HG02588 (cell line): ENCODE measurements around the gene CALHM1.
"Not testable (repeated sequence)": the region's sequence is repeated elsewhere in the genome, so short reads cannot be mapped to it uniquely, and the experiment has no call there.

ENCODE experiments used
- ATAC-seq: cut with Tn5 transposase; IDR thresholded peaks from one replicate; pipeline ENCODE4 v1.9.1; 2021; ENCODE audit warnings: mild to moderate bottlenecking, moderate library complexity; ENCODE audit not compliant: unreplicated experiment

The CALHM1 gene

GRCh38 chr10:103486635-103487409 is 28.1 kb upstream of the CALHM1 start:
- not testable (repeated sequence) for ATAC-seq

DNA sequence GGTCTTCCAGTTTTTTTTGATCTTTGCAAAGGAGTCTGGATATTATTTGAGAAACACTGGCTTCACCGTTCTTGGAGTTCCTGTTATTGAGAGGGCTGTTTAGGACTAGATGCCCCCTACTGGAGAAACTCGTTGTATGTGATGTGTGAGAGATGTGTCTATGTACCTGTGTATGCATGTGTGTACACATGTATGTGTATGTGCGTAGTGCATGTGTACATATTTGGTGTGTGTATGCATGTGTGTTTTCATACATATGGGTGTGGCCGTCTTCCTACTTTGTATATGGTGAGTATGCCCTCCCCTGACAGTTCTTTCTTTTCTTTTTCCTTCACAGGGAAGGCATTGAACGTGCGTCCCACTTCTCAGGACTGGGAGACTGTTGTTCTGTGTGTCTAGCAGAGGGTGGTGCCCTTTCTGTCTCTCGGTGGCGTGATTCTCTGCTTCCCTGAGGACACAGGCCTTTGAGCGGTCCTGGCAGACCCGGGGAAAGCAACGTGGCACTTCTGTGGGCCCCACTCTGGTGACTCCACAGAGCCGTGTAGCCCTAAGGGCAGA is 23.4 kb upstream of the CALHM1 start:
- ATAC-seq, result no peak

DNA sequence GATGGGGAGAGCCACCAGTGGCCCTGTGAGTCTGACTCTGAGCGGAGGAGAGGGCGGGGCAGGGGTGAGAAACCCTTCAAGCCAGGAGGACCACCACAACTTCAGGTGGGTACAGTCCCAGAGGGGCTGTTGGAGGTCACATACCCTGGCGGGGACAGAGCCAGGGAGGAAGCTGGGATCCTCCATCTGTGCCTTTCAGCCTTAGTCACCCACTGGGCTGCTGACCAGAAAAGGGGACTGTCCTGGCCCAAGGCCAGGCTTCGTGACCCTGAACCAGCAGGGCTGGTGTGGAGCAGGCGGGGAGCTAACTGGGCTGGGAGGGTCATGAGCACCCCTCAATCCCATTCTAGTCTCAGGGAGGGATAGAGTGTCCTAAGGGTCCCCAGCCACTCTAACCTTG is 21.8 kb upstream of the CALHM1 start:
- no peak for ATAC-seq

DNA sequence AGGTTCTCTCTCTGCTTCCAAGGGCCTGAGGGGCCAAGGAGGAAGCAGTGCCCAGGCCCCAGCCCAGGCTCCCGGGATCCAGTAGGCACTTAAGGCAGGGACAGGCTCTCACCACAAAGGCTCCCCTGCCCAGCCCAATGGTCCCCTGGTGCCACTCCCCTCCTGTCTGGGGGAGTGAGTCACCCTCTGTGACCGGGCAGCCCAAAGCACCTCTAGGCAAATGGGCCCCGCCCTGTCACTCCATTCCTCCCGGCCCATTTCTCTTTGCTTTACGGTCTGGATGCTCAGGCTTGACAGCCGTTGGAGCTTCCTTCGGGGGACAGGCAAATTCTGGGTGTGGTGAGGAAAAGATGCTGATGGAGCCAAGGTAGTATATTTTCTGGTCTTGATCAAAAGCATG is 20.4 kb upstream of the CALHM1 start, which contains the start of gene CALHM3:
TSS of gene CALHM3 (minus strand) at position 106 of the 400 bp plus-strand sequence. CDS start 208 bp downstream, outside the sequence.
- no peak for ATAC-seq

DNA sequence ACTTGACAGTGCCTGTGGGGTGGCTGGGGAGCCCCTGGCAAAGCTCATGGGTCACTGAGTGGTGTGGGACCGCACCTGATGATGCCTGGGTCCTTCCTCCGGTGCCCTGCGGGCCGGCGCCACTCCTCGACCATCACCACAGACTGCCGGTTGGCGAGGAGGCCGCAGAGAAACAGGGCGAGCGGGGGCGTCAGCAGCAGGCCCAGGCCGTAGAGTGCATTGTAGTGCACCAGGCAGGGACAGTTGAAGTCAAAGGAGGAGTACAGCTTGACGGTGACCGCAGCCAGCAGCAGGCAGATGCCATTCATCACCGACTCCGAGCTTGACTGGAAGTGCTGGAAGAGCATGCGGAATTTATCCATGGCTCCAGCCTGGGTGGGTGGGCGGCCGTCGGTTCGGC is 20.0 kb upstream of the CALHM1 start:
- ATAC-seq, result no peak

DNA sequence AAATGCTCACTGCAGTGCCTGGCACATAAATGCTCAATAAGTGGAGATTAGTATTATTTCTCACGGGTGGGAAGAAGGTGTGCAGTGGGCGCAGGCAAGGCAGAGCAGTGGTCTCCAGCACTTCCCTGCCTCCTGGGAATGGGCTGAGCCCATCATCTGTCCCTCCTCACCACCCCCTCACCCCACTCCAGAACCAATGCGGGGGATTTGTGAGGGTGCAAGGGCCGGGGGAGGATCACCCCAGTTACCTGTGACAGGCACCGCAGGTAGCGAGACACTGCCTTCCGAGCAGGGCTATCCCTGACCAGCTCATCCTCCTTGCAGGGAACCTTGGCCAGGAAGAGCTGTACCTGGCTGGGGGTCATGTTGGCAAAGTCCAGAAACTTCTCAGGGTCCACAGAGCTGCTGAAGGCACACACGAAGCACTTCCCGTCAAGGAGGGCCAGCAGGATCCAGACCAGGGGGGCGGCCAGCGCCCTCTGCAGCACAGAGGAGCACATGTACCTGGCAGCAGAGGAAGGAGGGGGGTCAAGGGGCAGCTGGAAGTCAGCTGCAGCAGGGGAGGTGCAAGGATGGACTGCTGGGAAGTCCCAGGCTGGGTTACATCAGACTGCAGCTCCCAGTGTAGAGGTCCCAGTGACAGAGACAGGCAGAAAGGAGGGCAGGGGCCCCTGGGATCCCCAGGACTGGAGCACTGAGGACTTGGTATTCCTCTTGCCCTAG is 17.5 kb upstream of the CALHM1 start:
- peak; percentile 32 for ATAC-seq

- no peak for ATAC-seq
Observed at GRCh38 chr10:103475437-103475836, 16.7 kb upstream of the CALHM1 start.

GRCh38 chr10:103474077-103474476 is 15.4 kb upstream of the CALHM1 start:
- ATAC-seq, result no peak

- ATAC-seq, result no peak
Observed at GRCh38 chr10:103473261-103473671, 14.6 kb upstream of the CALHM1 start.

DNA sequence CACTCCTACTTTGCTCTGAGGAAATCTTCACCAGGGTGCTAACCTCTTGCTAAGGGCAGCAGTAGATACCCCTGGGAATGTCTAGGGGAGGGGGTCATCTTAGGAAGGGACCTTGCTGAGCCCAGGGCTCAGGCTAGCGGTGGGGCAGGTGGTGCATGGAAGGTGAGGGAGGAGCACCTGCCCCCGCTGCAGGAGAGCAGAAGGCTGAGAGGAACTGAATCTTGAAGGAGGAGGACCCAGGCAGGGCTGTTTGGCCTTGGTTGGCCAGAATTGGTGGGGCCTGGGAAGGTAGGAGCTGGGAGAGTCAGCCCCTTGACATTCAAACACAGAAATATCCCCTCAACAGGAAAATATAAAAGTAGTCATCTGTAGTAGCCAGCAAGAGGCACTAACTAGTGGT is 13.3 kb upstream of the CALHM1 start:
- no peak for ATAC-seq

GRCh38 chr10:103470761-103471653 is 12.3 kb upstream of the CALHM1 start:
- peak; percentile 74 for ATAC-seq

DNA sequence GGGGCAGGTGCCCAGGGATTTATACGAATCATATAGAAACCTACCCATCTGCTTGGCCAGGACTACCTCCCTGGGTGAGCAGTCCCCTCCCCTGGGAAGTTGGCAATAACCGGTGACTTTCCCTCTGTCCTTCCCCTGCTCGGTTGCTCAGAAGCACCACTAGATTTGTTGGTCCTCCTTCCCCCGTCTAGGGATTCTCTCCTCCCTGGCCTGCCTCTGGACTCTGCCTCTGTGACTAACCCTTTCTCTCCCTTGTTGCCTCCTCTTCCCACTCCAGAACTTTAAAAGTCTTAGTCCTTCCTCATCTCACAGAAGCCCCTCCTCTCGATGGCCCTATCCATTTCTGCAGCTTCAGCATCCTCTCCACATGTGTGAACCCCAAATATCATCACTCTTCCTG is 10.5 kb upstream of the CALHM1 start:
- ATAC-seq, result no peak

GRCh38 chr10:103467406-103467805 is 8.7 kb upstream of the CALHM1 start:
- ATAC-seq, result peak; percentile 30

DNA sequence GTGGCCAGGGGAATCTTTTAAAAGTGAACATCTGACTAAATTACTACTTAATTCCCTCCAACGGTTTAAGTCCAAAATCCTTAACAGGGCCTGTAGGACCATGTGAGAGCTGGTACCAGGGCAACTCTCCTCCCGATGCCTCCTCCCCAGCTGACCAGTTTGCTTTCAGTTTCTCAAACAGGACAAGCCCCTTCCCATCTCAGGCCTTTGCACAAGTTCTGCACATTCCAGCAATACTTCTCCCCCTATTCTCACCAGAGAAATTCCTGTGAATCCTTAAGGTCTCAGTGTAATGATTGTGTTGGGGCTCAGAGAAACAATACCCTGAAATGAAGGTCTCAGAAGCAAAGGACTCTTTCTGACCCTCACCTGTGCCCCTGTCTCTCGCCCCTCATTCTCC is 8.0 kb upstream of the CALHM1 start:
- ATAC-seq, result no peak

GRCh38 chr10:103465411-103466179 is 6.9 kb upstream of the CALHM1 start:
- ATAC-seq, result no peak

- no peak for ATAC-seq
Observed at GRCh38 chr10:103463499-103463898, 4.8 kb upstream of the CALHM1 start.

DNA sequence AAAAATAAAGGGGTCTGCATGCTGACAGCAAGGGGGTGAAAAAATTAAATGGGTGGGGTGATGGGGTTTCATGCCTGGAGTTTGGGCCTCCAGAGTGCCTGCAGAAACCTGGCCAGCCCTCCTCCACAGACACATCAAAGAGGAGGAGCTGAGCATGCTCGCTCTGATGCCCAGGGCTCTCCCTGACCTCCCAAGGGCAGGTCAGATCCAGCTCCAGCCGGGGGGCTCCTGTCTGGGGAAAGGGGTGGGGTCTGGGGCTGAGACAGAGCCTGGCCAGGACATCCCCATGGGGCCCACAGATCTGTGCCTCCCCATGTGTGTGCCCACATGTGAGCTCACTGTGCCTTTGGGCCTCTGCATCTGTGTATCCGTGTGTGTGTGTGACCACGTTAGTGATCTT is 915 bp upstream of the CALHM1 start:
- ATAC-seq, result no peak

- no peak for ATAC-seq
Observed at GRCh38 chr10:103457896-103458583, 660 bp downstream of the CALHM1 start.

DNA sequence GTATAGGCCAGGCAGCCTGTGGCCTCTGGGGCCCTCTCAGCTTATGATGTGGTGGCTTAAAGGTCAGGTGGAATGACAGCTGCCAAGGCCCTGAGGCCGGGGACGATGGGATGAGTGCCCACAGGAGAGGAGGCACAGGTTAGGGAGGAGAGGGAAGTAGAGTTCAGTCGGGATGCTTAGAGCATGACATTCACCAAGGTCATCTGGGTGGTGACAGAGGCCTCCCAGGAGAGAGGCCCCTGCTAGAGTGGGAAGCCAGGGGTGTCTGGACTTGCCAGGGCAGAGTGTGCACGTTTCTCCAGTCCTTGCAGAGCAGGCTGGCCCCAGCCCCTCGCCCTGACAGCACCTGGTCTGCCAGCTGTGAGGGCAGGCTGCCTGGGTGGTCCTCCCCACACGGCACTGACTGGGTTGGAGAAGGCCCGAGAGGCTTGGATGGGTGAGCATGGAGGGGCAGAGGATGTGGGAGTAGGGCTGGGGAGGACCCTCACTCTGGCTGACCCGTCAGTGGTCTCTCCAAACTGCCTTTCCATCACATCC is 1.5 kb downstream of the CALHM1 start:
- no peak for ATAC-seq
